GM18526 (cell line): ENCODE measurements around the gene OR52B6.

Source experiments
- POLR2A ChIP-seq: IDR thresholded peaks from 3 replicates; pipeline ENCODE4 v1.6.1; 2011; ENCODE audit not compliant: insufficient read length; ENCODE audit errors: extremely low read depth

Gene OR52B6

GRCh38 chr11:5577101-5577500, 3.6 kb upstream of the OR52B6 start:
- no peak for TF ChIP-seq POLR2A

- no peak for TF ChIP-seq POLR2A
These were observed 337 bp downstream of the OR52B6 start for GRCh38 chr11:5581014-5581413.

GRCh38 chr11:5591613-5592012, 10.9 kb downstream of the OR52B6 start:
- no peak for TF ChIP-seq POLR2A

GRCh38 chr11:5592615-5593014, 11.9 kb downstream of the OR52B6 start:
- TF ChIP-seq POLR2A = no peak

- TF ChIP-seq POLR2A = no peak
These were observed 12.5 kb downstream of the OR52B6 start for GRCh38 chr11:5593146-5593545.

GRCh38 chr11:5596607-5597201, 16.0 kb downstream of the OR52B6 start, which contains the start of gene TRIM6:
TRIM6 (plus strand) TSS chr11:5596637; CDS start chr11:5596898, 261 bp downstream.
- no peak for TF ChIP-seq POLR2A

- no peak for TF ChIP-seq POLR2A
These were observed 17.3 kb downstream of the OR52B6 start for GRCh38 chr11:5597953-5598352.

- TF ChIP-seq POLR2A = no peak
These were observed 19.7 kb downstream of the OR52B6 start for GRCh38 chr11:5600374-5600851.

- TF ChIP-seq POLR2A = no peak
These were observed 22.6 kb downstream of the OR52B6 start for GRCh38 chr11:5603326-5603725.

- TF ChIP-seq POLR2A = no peak
These were observed 24.2 kb downstream of the OR52B6 start for GRCh38 chr11:5604896-5605295.

GRCh38 chr11:5605849-5606248, 25.2 kb downstream of the OR52B6 start:
- TF ChIP-seq POLR2A = no peak

- TF ChIP-seq POLR2A = no peak
These were observed 28.1 kb downstream of the OR52B6 start for GRCh38 chr11:5608808-5609207.

- TF ChIP-seq POLR2A = no peak
These were observed 29.8 kb downstream of the OR52B6 start for GRCh38 chr11:5610446-5610845.

- no peak for TF ChIP-seq POLR2A
These were observed 30.9 kb downstream of the OR52B6 start for GRCh38 chr11:5611627-5612026.

GRCh38 chr11:5618807-5619206, 38.1 kb downstream of the OR52B6 start:
- TF ChIP-seq POLR2A = no peak

- no peak for TF ChIP-seq POLR2A
These were observed 40.2 kb downstream of the OR52B6 start for GRCh38 chr11:5620651-5621521.

GRCh38 chr11:5621580-5621979, 40.9 kb downstream of the OR52B6 start:
- TF ChIP-seq POLR2A = no peak

- no peak for TF ChIP-seq POLR2A
These were observed 42.1 kb downstream of the OR52B6 start for GRCh38 chr11:5622802-5623201.
